ENCODE measurements around the gene YKT6.

The YKT6 gene

DNA sequence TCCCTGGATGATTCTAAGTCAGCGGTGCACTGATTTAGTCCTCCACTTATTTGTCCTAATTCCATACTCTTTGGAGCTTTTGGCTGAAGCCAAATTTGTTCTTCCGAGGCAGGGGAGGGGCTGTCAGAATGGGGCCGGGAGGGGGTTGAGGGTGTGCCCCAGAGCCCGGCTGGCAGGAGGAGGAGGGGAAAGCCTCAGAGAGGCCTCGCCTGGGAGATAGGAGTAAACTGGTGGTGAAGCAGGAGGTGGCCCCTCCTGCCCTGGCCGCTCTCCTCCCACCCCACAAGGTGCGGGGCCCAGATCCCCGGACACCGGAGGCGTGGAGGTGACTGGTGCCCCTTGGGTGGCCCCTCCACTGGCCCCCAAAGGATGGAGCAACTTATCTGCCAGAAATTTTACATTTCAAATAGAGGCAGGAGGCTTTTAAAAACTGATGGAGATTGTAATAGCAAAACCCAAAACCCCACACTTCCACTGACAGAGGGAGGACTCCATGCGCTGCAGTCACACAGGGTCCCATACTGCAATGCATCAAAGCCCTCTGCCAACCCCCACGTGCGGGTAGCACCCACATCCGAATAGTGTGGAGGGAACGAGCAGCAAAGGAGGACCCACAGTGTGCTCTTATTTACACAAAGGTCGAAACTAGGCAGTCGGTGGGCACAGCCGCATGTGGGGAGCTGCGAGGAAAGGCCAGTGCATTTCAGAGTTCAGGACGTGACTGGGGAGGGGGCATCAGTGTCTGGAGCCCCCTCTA, 62.7 kb downstream of the YKT6 start:
- WGBS, 2 donors (ENCODE audit: extremely low coverage in 2 of 2, insufficient read length in 2 of 2, insufficient replicate concordance in 1 of 2): no CpG with 5 or more reads among the region's 20 CpGs
- H3K9me3 ChIP-seq (replicated peaks in 1 of 2; ENCODE audit: control insufficient read depth in 2 of 2, insufficient read depth in 1 of 2, low read depth in 1 of 2, low read length in 2 of 2): no peaks in the 10 kb centered on the region
- H2BK12ac ChIP-seq (ENCODE audit: low read length): no peak overlapping the region
- H4K8ac ChIP-seq (ENCODE audit: low read depth, low read length): no peak overlapping the region
- H3K23ac ChIP-seq (ENCODE audit: low read depth, low read length, poor library complexity): peak overlapping the region; percentile 25
- no peak overlapping the region for H2AFZ ChIP-seq (ENCODE audit: low read length)
- H3K4ac ChIP-seq (ENCODE audit: low read length): no peak overlapping the region
- peaks cover 3 to 8% of the 10 kb centered on the region in 2 donors for H3K4me1 ChIP-seq (ENCODE audit: control insufficient read depth in 2 of 2, insufficient read depth in 1 of 2, low read depth in 1 of 2, low read length in 2 of 2)
- H3K27ac ChIP-seq (replicated peaks; ENCODE audit: low read length): no peak overlapping the region
- H3K18ac ChIP-seq (ENCODE audit: low read length): peak overlapping the region; percentile 66
- H3K9ac ChIP-seq (ENCODE audit: low read depth, low read length, poor library complexity): peak overlapping the region; percentile 16
- no peak overlapping the region for H3K4me3 ChIP-seq (ENCODE audit: low read length in 2 of 2)
- no peak overlapping the region for H3K4me2 ChIP-seq (ENCODE audit: insufficient read depth, low read length, poor library complexity, severe bottlenecking)
- no peak overlapping the region for H3K14ac ChIP-seq (ENCODE audit: low read length)
- no peaks in the 10 kb centered on the region for H3K36me3 ChIP-seq (replicated peaks in 1 of 2; ENCODE audit: control insufficient read depth in 2 of 2, insufficient read depth in 2 of 2, low read length in 2 of 2)
- no peak overlapping the region for H2BK15ac ChIP-seq (ENCODE audit: low read length)
- H3K79me1 ChIP-seq (ENCODE audit: low read depth, low read length): no peaks in the 10 kb centered on the region
- peak overlapping the region; percentile 44 for H4K91ac ChIP-seq (ENCODE audit: low read depth, low read length, poor library complexity)
- peak overlapping the region; percentile 17 for H2BK5ac ChIP-seq (ENCODE audit: low read length)
- H2AK5ac ChIP-seq (ENCODE audit: low read depth, low read length): peak overlapping the region; percentile 6
- peaks cover 0 to 55% (median 0%) of the 10 kb centered on the region in 3 experiments for H3K27me3 ChIP-seq (ENCODE audit: control insufficient read depth in 3 of 3, insufficient read depth in 3 of 3, low read depth in 1 of 3, low read length in 3 of 3)
- no peak overlapping the region for H2BK120ac ChIP-seq (ENCODE audit: low read depth, low read length)
- DNase-seq (ENCODE audit: low spot score): no peak

Data from neuronal stem cell (in vitro differentiated cells).